ENCODE measurements around the gene STMN3. TPM values are rescaled to one million over a fixed set of nuclear protein-coding genes. Genes with fewer than 3 reads are reported as not detected.

Gene STMN3
- total RNA-seq, 2 donors from 2014 or later: 5.6 to 7.8 TPM

- H3K9me3 ChIP-seq: no peaks in the 10 kb centered on the region
- WGBS, 2 donors: 91% methylated on average over 30 to 33 of the region's 33 CpGs
- no peaks in the 10 kb centered on the region for H3K4me1 ChIP-seq
- intact Hi-C loops (cut with DNase I): no loop called here
- H3K27me3 ChIP-seq: no peaks in the 10 kb centered on the region
- peaks cover 0 to 17% of the 10 kb centered on the region in 2 donors for H3K36me3 ChIP-seq (replicated peaks in 1 of 2; ENCODE audit: insufficient read depth in 1 of 2, low read depth in 2 of 2)
- DNase-seq: no peak
- no peak for ATAC-seq
- no peak overlapping the region for H3K27ac ChIP-seq
- TF ChIP-seq POLR2A (IDR thresholded peaks at IDR 0.05) (no peak), CTCF (IDR thresholded peaks at IDR 0.05) (no peak)
- H3K4me3 ChIP-seq: no peak overlapping the region
Observed at GRCh38 chr20:63598479-63599395, 54.5 kb downstream of the STMN3 start.

- no peak overlapping the region for H3K27ac ChIP-seq
- no peak for TF ChIP-seq CTCF (IDR thresholded peaks at IDR 0.05)
- no peak for TF ChIP-seq POLR2A (IDR thresholded peaks at IDR 0.05)
- H3K27me3 ChIP-seq: no peaks in the 10 kb centered on the region
- H3K9me3 ChIP-seq: no peaks in the 10 kb centered on the region
- H3K4me3 ChIP-seq: no peak overlapping the region
- DNase-seq: no peak
- 77 to 87% methylated on average over 11 to 23 of the region's 23 CpGs for WGBS, 2 donors
- H3K4me1 ChIP-seq: no peaks in the 10 kb centered on the region
- no peak for ATAC-seq
- H3K36me3 ChIP-seq (replicated peaks in 1 of 2; ENCODE audit: insufficient read depth in 1 of 2, low read depth in 2 of 2): peaks cover 0 to 16% of the 10 kb centered on the region in 2 donors
- intact Hi-C loops (cut with DNase I): no loop called here
Observed at GRCh38 chr20:63597651-63598478, 55.4 kb downstream of the STMN3 start.

- intact Hi-C loops (cut with DNase I): no loop called here
- Histone ChIP-seq H3K27me3 (no peaks in the 10 kb centered on the region), H3K9me3 (no peaks in the 10 kb centered on the region), H3K4me1 (no peaks in the 10 kb centered on the region), H3K27ac (no peak overlapping the region), H3K36me3 (replicated peaks in 1 of 2; ENCODE audit: insufficient read depth in 1 of 2, low read depth in 2 of 2) (peaks cover 0 to 17% of the 10 kb centered on the region in 2 donors), H3K4me3 (no peak overlapping the region)
- TF ChIP-seq CTCF (IDR thresholded peaks at IDR 0.05): no peak
- TF ChIP-seq POLR2A (IDR thresholded peaks at IDR 0.05): no peak
- DNase-seq (no peak), ATAC-seq (no peak)
- WGBS, 2 donors: 85 to 88% methylated on average over 6 of the region's 6 CpGs
Observed at GRCh38 chr20:63596423-63596822, 56.8 kb downstream of the STMN3 start.

GRCh38 chr20:63595416-63596127, 57.7 kb downstream of the STMN3 start:
- H3K9me3 ChIP-seq: no peaks in the 10 kb centered on the region
- no peaks in the 10 kb centered on the region for H3K27me3 ChIP-seq
- 75 to 91% methylated on average over 3 to 30 of the region's 30 CpGs for WGBS, 2 donors
- no peaks in the 10 kb centered on the region for H3K4me1 ChIP-seq
- peaks cover 0 to 10% of the 10 kb centered on the region in 2 donors for H3K36me3 ChIP-seq (replicated peaks in 1 of 2; ENCODE audit: insufficient read depth in 1 of 2, low read depth in 2 of 2)
- DNase-seq (no peak), ATAC-seq (no peak)
- no peak overlapping the region for H3K4me3 ChIP-seq
- TF ChIP-seq CTCF (IDR thresholded peaks at IDR 0.05) (no peak), POLR2A (IDR thresholded peaks at IDR 0.05) (no peak)
- H3K27ac ChIP-seq: no peak overlapping the region
- intact Hi-C loops (cut with DNase I): no loop called here

Data from body of pancreas (tissue), 4 donors.